HEK293 (cell line): ENCODE data around the gene FAM174B.

ENCODE experiments used
- CTCF ChIA-PET: fragments of 350-600 bp; formaldehyde crosslinking; extraction: SDS; loops from one replicate; lab custom pipeline; 2021; ENCODE audit warnings: antibody characterized with exemption; lab: Yijun Ruan, JAX
- POLR2A ChIA-PET: fragments of 300-600 bp; formaldehyde crosslinking; extraction: SDS; loops from one replicate; lab custom pipeline; 2020; ENCODE audit warnings: antibody characterized with exemption, inconsistent platforms; lab: Yijun Ruan, JAX
- H3K27ac ChIP-seq: fragments of 200-500 bp; sonication (Bioruptor generic); 2 replicates; pipeline ENCODE4 v1.5.1; 2014; ENCODE audit warnings: low read depth, low read length, control low read depth, inconsistent platforms; ENCODE audit errors: extremely low read depth
- H3K36me3 ChIP-seq, 2 experiments: fragments of 200-500 bp in 1 of 2; sonication (Bioruptor generic) in 1 of 2; 1 replicate in 1 of 2; 2 replicates in 1 of 2; pipeline ENCODE4 v1.5.1; 2014 to 2017; ENCODE audit warnings: inconsistent platforms in 2 of 2, low read length in 2 of 2; ENCODE audit not compliant: control insufficient read depth in 2 of 2, insufficient read depth in 1 of 2
- H3K4me1 ChIP-seq: fragments of 200-500 bp; sonication (Bioruptor generic); 2 replicates; pipeline ENCODE4 v1.5.1; 2014; ENCODE audit warnings: mild to moderate bottlenecking, low read length, inconsistent platforms; ENCODE audit not compliant: control insufficient read depth, insufficient read depth
- H3K4me3 ChIP-seq: 2 replicates; pipeline ENCODE4 v1.5.1; 2011; ENCODE audit warnings: low read depth, mild to moderate bottlenecking, control low read depth, low read length, moderate library complexity
- H3K9me3 ChIP-seq: fragments of 200-500 bp; sonication (Bioruptor generic); 2 replicates; pipeline ENCODE4 v1.5.1; 2014; ENCODE audit warnings: low read depth, low read length, inconsistent platforms; ENCODE audit not compliant: control insufficient read depth, insufficient read depth
- SCRT1 ChIP-seq: fragments of 450-650 bp; formaldehyde crosslinking; IDR thresholded peaks from 2 replicates; pipeline ENCODE4 v1.5.1; 2016; ENCODE audit warnings: missing biosample characterization, missing genetic modification characterization, borderline replicate concordance
- TRIM28 ChIP-seq: IDR thresholded peaks from 2 replicates; pipeline ENCODE4 v1.6.1; 2011; ENCODE audit warnings: low read length, control low read depth, borderline replicate concordance
- YY1 ChIP-seq: fragments of 450-650 bp; formaldehyde crosslinking; IDR thresholded peaks from 2 replicates; pipeline ENCODE4 v1.5.1; 2018; ENCODE audit warnings: missing biosample characterization, missing genetic modification characterization
- ZNF112 ChIP-seq: fragments of 450-650 bp; formaldehyde crosslinking; IDR thresholded peaks from 2 replicates; pipeline ENCODE4 v1.5.0; 2017; ENCODE audit warnings: missing biosample characterization, missing genetic modification characterization
- ZNF169 ChIP-seq: fragments of 450-650 bp; formaldehyde crosslinking; IDR thresholded peaks from 2 replicates; pipeline ENCODE4 v1.5.1; 2016; ENCODE audit warnings: missing biosample characterization, missing genetic modification characterization
- ZNF391 ChIP-seq: fragments of 450-650 bp; formaldehyde crosslinking; IDR thresholded peaks from 2 replicates; pipeline ENCODE4 v1.5.1; 2016; ENCODE audit warnings: low read depth, missing biosample characterization, missing genetic modification characterization, borderline replicate concordance
- ZNF394 ChIP-seq: fragments of 450-650 bp; formaldehyde crosslinking; IDR thresholded peaks from 2 replicates; pipeline ENCODE4 v1.5.1; 2016; ENCODE audit warnings: missing biosample characterization, missing genetic modification characterization, mild to moderate bottlenecking, moderate library complexity, borderline replicate concordance
- ZNF521 ChIP-seq: fragments of 450-650 bp; formaldehyde crosslinking; IDR thresholded peaks from 2 replicates; pipeline ENCODE4 v1.5.1; 2017; ENCODE audit warnings: missing biosample characterization, mild to moderate bottlenecking, missing genetic modification characterization
- ZNF558 ChIP-seq: fragments of 450-650 bp; formaldehyde crosslinking; IDR thresholded peaks from 2 replicates; pipeline ENCODE4 v1.5.1; 2016; ENCODE audit warnings: missing biosample characterization, missing genetic modification characterization
- ZNF585B ChIP-seq: fragments of 450-650 bp; formaldehyde crosslinking; IDR thresholded peaks from 2 replicates; pipeline ENCODE4 v1.5.1; 2016; ENCODE audit warnings: missing biosample characterization, missing genetic modification characterization
- ZNF626 ChIP-seq: fragments of 450-650 bp; sonication (Bioruptor Pico); formaldehyde crosslinking; IDR thresholded peaks from 2 replicates; pipeline ENCODE4 v1.5.1; 2018; ENCODE audit warnings: missing biosample characterization, missing genetic modification characterization, inconsistent platforms
- ZNF747 ChIP-seq: fragments of 450-650 bp; formaldehyde crosslinking; IDR thresholded peaks from 2 replicates; pipeline ENCODE4 v1.5.1; 2016; ENCODE audit warnings: missing biosample characterization, missing genetic modification characterization
- TF ChIP-seq, protein P1 (sequence below): fragments of 450-650 bp; formaldehyde crosslinking; IDR thresholded peaks from 2 replicates; pipeline ENCODE4 v1.5.1; 2016; ENCODE audit warnings: missing biosample characterization, missing genetic modification characterization, borderline replicate concordance
- TF ChIP-seq, protein P2 (sequence below): fragments of 450-650 bp; formaldehyde crosslinking; IDR thresholded peaks from 2 replicates; pipeline ENCODE4 v1.5.1; 2016; ENCODE audit warnings: missing biosample characterization, missing genetic modification characterization, borderline replicate concordance
- TF ChIP-seq, protein P3 (sequence below): fragments of 450-650 bp; formaldehyde crosslinking; IDR thresholded peaks from 2 replicates; pipeline ENCODE4 v1.5.1; 2016; ENCODE audit warnings: missing biosample characterization, missing genetic modification characterization
- TF ChIP-seq, protein P4 (sequence below): fragments of 450-650 bp; formaldehyde crosslinking; IDR thresholded peaks from 2 replicates; pipeline ENCODE4 v1.5.1; 2016; ENCODE audit warnings: missing biosample characterization, missing genetic modification characterization
- TF ChIP-seq, protein P5 (sequence below): fragments of 450-650 bp; formaldehyde crosslinking; IDR thresholded peaks from 2 replicates; pipeline ENCODE4 v1.5.1; 2016; ENCODE audit warnings: missing biosample characterization, missing genetic modification characterization
- TF ChIP-seq, protein P6 (sequence below): fragments of 450-650 bp; IDR thresholded peaks from 2 replicates; pipeline ENCODE4 v1.5.1; 2018; ENCODE audit warnings: missing biosample characterization, missing genetic modification characterization
- TF ChIP-seq, protein P7 (sequence below): fragments of 450-650 bp; formaldehyde crosslinking; IDR thresholded peaks from 2 replicates; pipeline ENCODE4 v1.5.1; 2016; ENCODE audit warnings: missing biosample characterization, missing genetic modification characterization

Gene FAM174B

DNA sequence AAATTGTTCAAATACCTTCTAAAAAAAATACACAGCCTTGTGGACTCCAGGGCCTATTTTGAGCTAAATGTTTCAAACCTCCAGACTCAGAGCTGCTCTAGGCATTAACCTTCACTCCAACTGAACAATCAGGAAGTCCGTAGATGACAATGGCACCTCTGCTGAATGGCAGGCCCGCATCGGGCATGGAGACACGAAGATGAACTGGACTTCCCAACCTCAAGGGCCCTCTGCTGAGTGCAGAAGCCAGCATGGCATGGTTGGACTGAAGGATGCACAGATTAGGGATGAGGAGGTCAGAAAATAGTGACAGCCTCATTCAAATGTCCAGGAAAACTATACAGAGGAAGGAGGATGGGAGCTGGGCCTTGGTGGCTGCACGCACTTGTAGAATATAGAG lies 2.2 kb downstream of the FAM174B start:
- Histone ChIP-seq H3K9me3 (no peaks in the 10 kb centered on the region), H3K4me1 (peaks cover 13% of the 10 kb centered on the region), H3K27ac (no peak overlapping the region), H3K36me3 (peaks cover 0 to 10% of the 10 kb centered on the region in 2 experiments; a peak in 1 of 3 replicates), H3K4me3 (no peak overlapping the region)
- CTCF ChIA-PET, result interaction anchor here (1.3 kb wide), 1 partner anchor 61 kb away, joined by 3 read pairs; no protein-coding TSS in a partner anchor
- POLR2A ChIA-PET, result interaction anchor here (0.6 to 0.8 kb wide), 2 partner anchors 9 to 25 kb away, joined by 4 to 9 read pairs; no protein-coding TSS in a partner anchor
- TF ChIP-seq, protein P1, sequence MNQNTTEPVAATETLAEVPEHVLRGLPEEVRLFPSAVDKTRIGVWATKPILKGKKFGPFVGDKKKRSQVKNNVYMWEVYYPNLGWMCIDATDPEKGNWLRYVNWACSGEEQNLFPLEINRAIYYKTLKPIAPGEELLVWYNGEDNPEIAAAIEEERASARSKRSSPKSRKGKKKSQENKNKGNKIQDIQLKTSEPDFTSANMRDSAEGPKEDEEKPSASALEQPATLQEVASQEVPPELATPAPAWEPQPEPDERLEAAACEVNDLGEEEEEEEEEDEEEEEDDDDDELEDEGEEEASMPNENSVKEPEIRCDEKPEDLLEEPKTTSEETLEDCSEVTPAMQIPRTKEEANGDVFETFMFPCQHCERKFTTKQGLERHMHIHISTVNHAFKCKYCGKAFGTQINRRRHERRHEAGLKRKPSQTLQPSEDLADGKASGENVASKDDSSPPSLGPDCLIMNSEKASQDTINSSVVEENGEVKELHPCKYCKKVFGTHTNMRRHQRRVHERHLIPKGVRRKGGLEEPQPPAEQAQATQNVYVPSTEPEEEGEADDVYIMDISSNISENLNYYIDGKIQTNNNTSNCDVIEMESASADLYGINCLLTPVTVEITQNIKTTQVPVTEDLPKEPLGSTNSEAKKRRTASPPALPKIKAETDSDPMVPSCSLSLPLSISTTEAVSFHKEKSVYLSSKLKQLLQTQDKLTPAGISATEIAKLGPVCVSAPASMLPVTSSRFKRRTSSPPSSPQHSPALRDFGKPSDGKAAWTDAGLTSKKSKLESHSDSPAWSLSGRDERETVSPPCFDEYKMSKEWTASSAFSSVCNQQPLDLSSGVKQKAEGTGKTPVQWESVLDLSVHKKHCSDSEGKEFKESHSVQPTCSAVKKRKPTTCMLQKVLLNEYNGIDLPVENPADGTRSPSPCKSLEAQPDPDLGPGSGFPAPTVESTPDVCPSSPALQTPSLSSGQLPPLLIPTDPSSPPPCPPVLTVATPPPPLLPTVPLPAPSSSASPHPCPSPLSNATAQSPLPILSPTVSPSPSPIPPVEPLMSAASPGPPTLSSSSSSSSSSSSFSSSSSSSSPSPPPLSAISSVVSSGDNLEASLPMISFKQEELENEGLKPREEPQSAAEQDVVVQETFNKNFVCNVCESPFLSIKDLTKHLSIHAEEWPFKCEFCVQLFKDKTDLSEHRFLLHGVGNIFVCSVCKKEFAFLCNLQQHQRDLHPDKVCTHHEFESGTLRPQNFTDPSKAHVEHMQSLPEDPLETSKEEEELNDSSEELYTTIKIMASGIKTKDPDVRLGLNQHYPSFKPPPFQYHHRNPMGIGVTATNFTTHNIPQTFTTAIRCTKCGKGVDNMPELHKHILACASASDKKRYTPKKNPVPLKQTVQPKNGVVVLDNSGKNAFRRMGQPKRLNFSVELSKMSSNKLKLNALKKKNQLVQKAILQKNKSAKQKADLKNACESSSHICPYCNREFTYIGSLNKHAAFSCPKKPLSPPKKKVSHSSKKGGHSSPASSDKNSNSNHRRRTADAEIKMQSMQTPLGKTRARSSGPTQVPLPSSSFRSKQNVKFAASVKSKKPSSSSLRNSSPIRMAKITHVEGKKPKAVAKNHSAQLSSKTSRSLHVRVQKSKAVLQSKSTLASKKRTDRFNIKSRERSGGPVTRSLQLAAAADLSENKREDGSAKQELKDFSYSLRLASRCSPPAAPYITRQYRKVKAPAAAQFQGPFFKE (tag by site-specific recombination), result no peak
- TF ChIP-seq ZNF747 (tag by site-specific recombination), result no peak
- no peak for TF ChIP-seq ZNF521 (tag by site-specific recombination)
- TF ChIP-seq SCRT1 (tag by site-specific recombination), result no peak
- TF ChIP-seq, protein P2, sequence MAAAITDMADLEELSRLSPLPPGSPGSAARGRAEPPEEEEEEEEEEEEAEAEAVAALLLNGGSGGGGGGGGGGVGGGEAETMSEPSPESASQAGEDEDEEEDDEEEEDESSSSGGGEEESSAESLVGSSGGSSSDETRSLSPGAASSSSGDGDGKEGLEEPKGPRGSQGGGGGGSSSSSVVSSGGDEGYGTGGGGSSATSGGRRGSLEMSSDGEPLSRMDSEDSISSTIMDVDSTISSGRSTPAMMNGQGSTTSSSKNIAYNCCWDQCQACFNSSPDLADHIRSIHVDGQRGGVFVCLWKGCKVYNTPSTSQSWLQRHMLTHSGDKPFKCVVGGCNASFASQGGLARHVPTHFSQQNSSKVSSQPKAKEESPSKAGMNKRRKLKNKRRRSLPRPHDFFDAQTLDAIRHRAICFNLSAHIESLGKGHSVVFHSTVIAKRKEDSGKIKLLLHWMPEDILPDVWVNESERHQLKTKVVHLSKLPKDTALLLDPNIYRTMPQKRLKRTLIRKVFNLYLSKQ (tag by site-specific recombination), result no peak
- no peak for TF ChIP-seq ZNF169
- TF ChIP-seq, protein P3, sequence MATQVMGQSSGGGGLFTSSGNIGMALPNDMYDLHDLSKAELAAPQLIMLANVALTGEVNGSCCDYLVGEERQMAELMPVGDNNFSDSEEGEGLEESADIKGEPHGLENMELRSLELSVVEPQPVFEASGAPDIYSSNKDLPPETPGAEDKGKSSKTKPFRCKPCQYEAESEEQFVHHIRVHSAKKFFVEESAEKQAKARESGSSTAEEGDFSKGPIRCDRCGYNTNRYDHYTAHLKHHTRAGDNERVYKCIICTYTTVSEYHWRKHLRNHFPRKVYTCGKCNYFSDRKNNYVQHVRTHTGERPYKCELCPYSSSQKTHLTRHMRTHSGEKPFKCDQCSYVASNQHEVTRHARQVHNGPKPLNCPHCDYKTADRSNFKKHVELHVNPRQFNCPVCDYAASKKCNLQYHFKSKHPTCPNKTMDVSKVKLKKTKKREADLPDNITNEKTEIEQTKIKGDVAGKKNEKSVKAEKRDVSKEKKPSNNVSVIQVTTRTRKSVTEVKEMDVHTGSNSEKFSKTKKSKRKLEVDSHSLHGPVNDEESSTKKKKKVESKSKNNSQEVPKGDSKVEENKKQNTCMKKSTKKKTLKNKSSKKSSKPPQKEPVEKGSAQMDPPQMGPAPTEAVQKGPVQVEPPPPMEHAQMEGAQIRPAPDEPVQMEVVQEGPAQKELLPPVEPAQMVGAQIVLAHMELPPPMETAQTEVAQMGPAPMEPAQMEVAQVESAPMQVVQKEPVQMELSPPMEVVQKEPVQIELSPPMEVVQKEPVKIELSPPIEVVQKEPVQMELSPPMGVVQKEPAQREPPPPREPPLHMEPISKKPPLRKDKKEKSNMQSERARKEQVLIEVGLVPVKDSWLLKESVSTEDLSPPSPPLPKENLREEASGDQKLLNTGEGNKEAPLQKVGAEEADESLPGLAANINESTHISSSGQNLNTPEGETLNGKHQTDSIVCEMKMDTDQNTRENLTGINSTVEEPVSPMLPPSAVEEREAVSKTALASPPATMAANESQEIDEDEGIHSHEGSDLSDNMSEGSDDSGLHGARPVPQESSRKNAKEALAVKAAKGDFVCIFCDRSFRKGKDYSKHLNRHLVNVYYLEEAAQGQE (tag by site-specific recombination), result no peak
- no peak for TF ChIP-seq ZNF391 (tag by site-specific recombination)
- no peak for TF ChIP-seq TRIM28
- TF ChIP-seq ZNF112 (tag by site-specific recombination), result no peak
- no peak for TF ChIP-seq ZNF626 (tag by site-specific recombination)
- TF ChIP-seq, protein P4, sequence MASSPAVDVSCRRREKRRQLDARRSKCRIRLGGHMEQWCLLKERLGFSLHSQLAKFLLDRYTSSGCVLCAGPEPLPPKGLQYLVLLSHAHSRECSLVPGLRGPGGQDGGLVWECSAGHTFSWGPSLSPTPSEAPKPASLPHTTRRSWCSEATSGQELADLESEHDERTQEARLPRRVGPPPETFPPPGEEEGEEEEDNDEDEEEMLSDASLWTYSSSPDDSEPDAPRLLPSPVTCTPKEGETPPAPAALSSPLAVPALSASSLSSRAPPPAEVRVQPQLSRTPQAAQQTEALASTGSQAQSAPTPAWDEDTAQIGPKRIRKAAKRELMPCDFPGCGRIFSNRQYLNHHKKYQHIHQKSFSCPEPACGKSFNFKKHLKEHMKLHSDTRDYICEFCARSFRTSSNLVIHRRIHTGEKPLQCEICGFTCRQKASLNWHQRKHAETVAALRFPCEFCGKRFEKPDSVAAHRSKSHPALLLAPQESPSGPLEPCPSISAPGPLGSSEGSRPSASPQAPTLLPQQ (tag by site-specific recombination), result no peak
- TF ChIP-seq, protein P5, sequence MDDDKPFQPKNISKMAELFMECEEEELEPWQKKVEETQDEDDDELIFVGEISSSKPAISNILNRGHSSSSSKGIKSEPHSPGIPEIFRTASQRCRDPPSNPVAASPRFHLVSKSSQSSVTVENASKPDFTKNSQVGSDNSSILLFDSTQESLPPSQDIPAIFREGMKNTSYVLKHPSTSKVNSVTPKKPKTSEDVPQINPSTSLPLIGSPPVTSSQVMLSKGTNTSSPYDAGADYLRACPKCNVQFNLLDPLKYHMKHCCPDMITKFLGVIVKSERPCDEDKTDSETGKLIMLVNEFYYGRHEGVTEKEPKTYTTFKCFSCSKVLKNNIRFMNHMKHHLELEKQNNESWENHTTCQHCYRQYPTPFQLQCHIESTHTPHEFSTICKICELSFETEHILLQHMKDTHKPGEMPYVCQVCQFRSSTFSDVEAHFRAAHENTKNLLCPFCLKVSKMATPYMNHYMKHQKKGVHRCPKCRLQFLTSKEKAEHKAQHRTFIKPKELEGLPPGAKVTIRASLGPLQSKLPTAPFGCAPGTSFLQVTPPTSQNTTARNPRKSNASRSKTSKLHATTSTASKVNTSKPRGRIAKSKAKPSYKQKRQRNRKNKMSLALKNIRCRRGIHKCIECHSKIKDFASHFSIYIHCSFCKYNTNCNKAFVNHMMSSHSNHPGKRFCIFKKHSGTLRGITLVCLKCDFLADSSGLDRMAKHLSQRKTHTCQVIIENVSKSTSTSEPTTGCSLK, result no peak
- TF ChIP-seq, protein P6, sequence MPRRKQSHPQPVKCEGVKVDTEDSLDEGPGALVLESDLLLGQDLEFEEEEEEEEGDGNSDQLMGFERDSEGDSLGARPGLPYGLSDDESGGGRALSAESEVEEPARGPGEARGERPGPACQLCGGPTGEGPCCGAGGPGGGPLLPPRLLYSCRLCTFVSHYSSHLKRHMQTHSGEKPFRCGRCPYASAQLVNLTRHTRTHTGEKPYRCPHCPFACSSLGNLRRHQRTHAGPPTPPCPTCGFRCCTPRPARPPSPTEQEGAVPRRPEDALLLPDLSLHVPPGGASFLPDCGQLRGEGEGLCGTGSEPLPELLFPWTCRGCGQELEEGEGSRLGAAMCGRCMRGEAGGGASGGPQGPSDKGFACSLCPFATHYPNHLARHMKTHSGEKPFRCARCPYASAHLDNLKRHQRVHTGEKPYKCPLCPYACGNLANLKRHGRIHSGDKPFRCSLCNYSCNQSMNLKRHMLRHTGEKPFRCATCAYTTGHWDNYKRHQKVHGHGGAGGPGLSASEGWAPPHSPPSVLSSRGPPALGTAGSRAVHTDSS (tag by site-specific recombination), result no peak
- no peak for TF ChIP-seq ZNF585B
- TF ChIP-seq, protein P7, sequence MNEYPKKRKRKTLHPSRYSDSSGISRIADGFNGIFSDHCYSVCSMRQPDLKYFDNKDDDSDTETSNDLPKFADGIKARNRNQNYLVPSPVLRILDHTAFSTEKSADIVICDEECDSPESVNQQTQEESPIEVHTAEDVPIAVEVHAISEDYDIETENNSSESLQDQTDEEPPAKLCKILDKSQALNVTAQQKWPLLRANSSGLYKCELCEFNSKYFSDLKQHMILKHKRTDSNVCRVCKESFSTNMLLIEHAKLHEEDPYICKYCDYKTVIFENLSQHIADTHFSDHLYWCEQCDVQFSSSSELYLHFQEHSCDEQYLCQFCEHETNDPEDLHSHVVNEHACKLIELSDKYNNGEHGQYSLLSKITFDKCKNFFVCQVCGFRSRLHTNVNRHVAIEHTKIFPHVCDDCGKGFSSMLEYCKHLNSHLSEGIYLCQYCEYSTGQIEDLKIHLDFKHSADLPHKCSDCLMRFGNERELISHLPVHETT (tag by site-specific recombination), result no peak
- TF ChIP-seq ZNF558 (tag by site-specific recombination), result no peak
- TF ChIP-seq YY1 (tag by site-specific recombination), result no peak
- TF ChIP-seq ZNF394 (tag by site-specific recombination), result no peak
